Retinal pigment epithelial cell (primary cell): ENCODE results near the gene UBE2E1.

Source experiments
- DNase-seq: peaks from one replicate; pipeline ENCODE4 v3.0.0-alpha.2; 2010; ENCODE audit warnings: low read depth
- H3K4me3 ChIP-seq: 2 replicates; pipeline ENCODE4 v1.5.1; 2011; ENCODE audit warnings: mild to moderate bottlenecking, low read length, control low read depth, moderate library complexity
- CTCF ChIP-seq: conservative IDR thresholded peaks from 2 replicates; pipeline ENCODE4 v1.5.1; 2011; ENCODE audit warnings: low read depth, low read length, control low read depth, inconsistent platforms

Gene UBE2E1

GRCh38 chr3:23805633-23806533 lies at the start of gene UBE2E1:
TSS of gene UBE2E1 (plus strand) at chr3:23805955. CDS start at chr3:23807270, 1,315 bp downstream.
- peak; percentile 18 for TF ChIP-seq CTCF
- no peak for DNase-seq
- H3K4me3 ChIP-seq, result peak within 1 kb of the TSS; percentile 70

- no peak for DNase-seq
- no peak overlapping the region for H3K4me3 ChIP-seq
- TF ChIP-seq CTCF, result no peak
Observed at GRCh38 chr3:23756206-23756840, 49.4 kb upstream of the UBE2E1 start.

- no peak overlapping the region for H3K4me3 ChIP-seq
- TF ChIP-seq CTCF, result no peak
- no peak for DNase-seq
Observed at GRCh38 chr3:23758253-23758838, 47.4 kb upstream of the UBE2E1 start.

GRCh38 chr3:23760325-23760724 lies 45.4 kb upstream of the UBE2E1 start:
- no peak for TF ChIP-seq CTCF
- no peak for DNase-seq

GRCh38 chr3:23760871-23761373 lies 44.8 kb upstream of the UBE2E1 start:
- no peak overlapping the region for H3K4me3 ChIP-seq
- TF ChIP-seq CTCF, result no peak
- no peak for DNase-seq

More at GRCh38 chr3:23760325-23760724, 45.4 kb upstream of the UBE2E1 start:
- H3K4me3 ChIP-seq, result no peak overlapping the region

GRCh38 chr3:23761440-23761896 lies 44.3 kb upstream of the UBE2E1 start:
- peak; percentile 64 for TF ChIP-seq CTCF
- no peak overlapping the region for H3K4me3 ChIP-seq
- no peak for DNase-seq
